ENCODE results near the gene PLD6. TPM values are rescaled to one million over a fixed set of nuclear protein-coding genes. Genes with fewer than 3 reads are reported as not detected.

PLD6 gene
- total RNA-seq, 1 experiment from 2014 or later, result 0.09 TPM

DNA sequence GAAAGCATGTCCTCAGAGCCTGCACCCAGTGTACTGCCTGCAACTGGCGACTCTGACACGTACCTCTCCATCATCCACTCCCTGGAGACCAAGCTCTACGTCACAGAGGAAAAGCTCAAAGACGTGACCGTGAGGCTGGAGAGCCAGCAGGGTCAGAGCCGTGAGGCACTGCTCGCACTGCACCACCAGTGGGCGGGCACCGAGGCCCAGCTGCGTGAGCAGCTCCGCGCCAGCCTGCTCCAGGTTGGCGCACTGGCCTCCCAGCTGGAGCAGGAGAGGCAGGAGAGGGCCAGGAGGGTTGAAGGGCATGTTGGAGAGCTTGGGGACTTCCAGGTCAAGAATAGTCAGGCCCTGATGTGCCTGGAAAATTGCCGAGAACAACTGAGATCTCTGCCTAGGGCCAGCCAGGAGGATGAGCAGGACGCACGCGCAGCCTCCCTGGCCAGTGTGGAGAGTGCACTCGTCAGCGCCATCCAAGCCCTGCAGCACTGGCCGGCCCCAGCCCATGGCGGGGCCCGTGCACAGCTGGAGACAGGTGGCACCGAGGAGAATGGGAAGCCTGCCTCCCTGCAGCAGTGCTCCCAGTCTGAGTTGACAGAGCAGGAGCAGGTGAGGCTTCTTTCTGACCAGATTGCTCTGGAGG, 40.3 kb downstream of the PLD6 start:
- Histone ChIP-seq H2BK15ac (ENCODE audit: low read depth, low read length) (no peak overlapping the region), H3K79me1 (ENCODE audit: insufficient read depth, low read depth, low read length, poor library complexity, severe bottlenecking) (no peaks in the 10 kb centered on the region), H2AK5ac (ENCODE audit: insufficient read length, low read length) (no peak overlapping the region), H3K27ac (ENCODE audit: insufficient read length, low read depth, low read length) (no peak overlapping the region), H4K8ac (replicated peaks; ENCODE audit: insufficient read length, low read depth, low read length) (no peak overlapping the region), H3K27me3 (ENCODE audit: insufficient read depth, low read length) (no peaks in the 10 kb centered on the region), H2BK12ac (ENCODE audit: insufficient read length, low read depth, low read length) (no peak overlapping the region), H3K18ac (ENCODE audit: insufficient read length, low read depth, low read length) (no peak overlapping the region), H3K9ac (ENCODE audit: extremely low read depth, insufficient read length, low read length) (no peak overlapping the region), H3K56ac (ENCODE audit: insufficient read length, low read depth, low read length) (no peak overlapping the region), H3K23ac (ENCODE audit: insufficient read length, low read depth, low read length) (no peak overlapping the region), H3K4me1 (ENCODE audit: insufficient read depth, low read length) (no peaks in the 10 kb centered on the region), H3K4ac (ENCODE audit: low read depth, low read length) (no peak overlapping the region), H3K23me2 (ENCODE audit: insufficient read length, low read depth, low read length, poor library complexity, severe bottlenecking) (no peaks in the 10 kb centered on the region), H2BK20ac (ENCODE audit: low read depth, low read length, poor library complexity, severe bottlenecking) (no peak overlapping the region), H3K14ac (ENCODE audit: insufficient read depth, low read length) (no peak overlapping the region), H2AFZ (ENCODE audit: low read length) (no peak overlapping the region), H3K4me2 (ENCODE audit: insufficient read depth, insufficient read length, low read length) (no peak overlapping the region), H4K20me1 (ENCODE audit: control insufficient read depth, insufficient read depth, insufficient read length) (no peaks in the 10 kb centered on the region), H3K79me2 (ENCODE audit: insufficient read depth, low read length) (no peaks in the 10 kb centered on the region), H2BK5ac (ENCODE audit: insufficient read length, low read length) (no peak overlapping the region), H4K5ac (ENCODE audit: insufficient read length, low read depth, low read length) (no peak overlapping the region), H4K91ac (ENCODE audit: insufficient read length, low read depth, low read length) (no peak overlapping the region), H3K9me3 (ENCODE audit: control insufficient read depth, low read depth, low read length) (no peaks in the 10 kb centered on the region), H3T11ph (ENCODE audit: low read length) (no peak overlapping the region), H2BK120ac (ENCODE audit: low read depth, low read length, poor library complexity, severe bottlenecking) (no peak overlapping the region)
- no peaks in the 10 kb centered on the region for H3K27me3 Mint-ChIP-seq (ENCODE audit: low read depth)
- 0 out of 4 replicates have a peak, but pooled peaks cover 0 to 3% of the 10 kb centered on the region in 2 experiments for H3K4me1 Mint-ChIP-seq
- H3K36me3 Mint-ChIP-seq (ENCODE audit: insufficient read depth in 1 of 3, low read depth in 3 of 3), result peaks cover 16 to 54% (median 35%) of the 10 kb centered on the region in 3 experiments; a peak in 6 of 7 replicates
- DNase-seq, result no peak
- no peak overlapping the region for H3K4me3 Mint-ChIP-seq
- peak overlapping the region in 1 of 3 experiments; percentile 83; a peak in 1 of 7 replicates for H3K27ac Mint-ChIP-seq
- TF ChIP-seq CTCF (conservative IDR thresholded peaks at IDR 0.05), result no peak
- H3K9me3 Mint-ChIP-seq, result no peaks in the 10 kb centered on the region
- WGBS (ENCODE audit: extremely low coverage, insufficient read length, low lambda C conversion rate), result no CpG with 5 or more reads among the region's 23 CpGs

Measured in H9 (cell line).